ENCODE data around the gene ACAP3.

DNA sequence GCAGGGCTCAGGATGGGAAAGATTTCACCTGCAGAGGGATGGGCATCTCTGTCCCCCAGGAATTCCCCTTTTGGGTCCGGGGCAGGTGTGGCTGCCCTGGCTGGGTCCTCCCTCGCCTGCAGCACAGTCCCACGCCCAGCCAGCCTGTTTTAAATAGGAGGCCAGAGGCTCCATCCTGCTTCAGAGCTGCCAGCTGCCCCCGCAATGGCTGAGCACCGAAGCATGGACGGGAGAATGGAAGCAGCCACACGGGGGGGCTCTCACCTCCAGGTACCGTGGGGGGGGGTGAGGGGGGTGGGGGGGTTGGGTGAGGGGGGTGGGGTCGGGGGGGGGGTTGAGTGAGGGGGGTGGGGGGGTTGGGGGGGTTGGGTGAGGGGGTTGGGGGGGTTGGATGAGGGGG lies 23.9 kb downstream of the ACAP3 start:
- TF ChIP-seq NR2F2 (IDR thresholded peaks at IDR 0.05) (no peak), YY1 (IDR thresholded peaks at IDR 0.05) (no peak), JUND (IDR thresholded peaks at IDR 0.05) (no peak), GABPA (IDR thresholded peaks at IDR 0.05 in 1 of 2, conservative IDR thresholded peaks at IDR 0.05 in 1 of 2) (no peak), RAD21 (IDR thresholded peaks at IDR 0.05) (no peak), TAF1 (conservative IDR thresholded peaks at IDR 0.05) (no peak), RXRA (IDR thresholded peaks at IDR 0.05) (no peak)
- TF ChIP-seq, protein P1, sequence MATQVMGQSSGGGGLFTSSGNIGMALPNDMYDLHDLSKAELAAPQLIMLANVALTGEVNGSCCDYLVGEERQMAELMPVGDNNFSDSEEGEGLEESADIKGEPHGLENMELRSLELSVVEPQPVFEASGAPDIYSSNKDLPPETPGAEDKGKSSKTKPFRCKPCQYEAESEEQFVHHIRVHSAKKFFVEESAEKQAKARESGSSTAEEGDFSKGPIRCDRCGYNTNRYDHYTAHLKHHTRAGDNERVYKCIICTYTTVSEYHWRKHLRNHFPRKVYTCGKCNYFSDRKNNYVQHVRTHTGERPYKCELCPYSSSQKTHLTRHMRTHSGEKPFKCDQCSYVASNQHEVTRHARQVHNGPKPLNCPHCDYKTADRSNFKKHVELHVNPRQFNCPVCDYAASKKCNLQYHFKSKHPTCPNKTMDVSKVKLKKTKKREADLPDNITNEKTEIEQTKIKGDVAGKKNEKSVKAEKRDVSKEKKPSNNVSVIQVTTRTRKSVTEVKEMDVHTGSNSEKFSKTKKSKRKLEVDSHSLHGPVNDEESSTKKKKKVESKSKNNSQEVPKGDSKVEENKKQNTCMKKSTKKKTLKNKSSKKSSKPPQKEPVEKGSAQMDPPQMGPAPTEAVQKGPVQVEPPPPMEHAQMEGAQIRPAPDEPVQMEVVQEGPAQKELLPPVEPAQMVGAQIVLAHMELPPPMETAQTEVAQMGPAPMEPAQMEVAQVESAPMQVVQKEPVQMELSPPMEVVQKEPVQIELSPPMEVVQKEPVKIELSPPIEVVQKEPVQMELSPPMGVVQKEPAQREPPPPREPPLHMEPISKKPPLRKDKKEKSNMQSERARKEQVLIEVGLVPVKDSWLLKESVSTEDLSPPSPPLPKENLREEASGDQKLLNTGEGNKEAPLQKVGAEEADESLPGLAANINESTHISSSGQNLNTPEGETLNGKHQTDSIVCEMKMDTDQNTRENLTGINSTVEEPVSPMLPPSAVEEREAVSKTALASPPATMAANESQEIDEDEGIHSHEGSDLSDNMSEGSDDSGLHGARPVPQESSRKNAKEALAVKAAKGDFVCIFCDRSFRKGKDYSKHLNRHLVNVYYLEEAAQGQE (IDR thresholded peaks at IDR 0.05), result no peak
- TF ChIP-seq, protein P2, sequence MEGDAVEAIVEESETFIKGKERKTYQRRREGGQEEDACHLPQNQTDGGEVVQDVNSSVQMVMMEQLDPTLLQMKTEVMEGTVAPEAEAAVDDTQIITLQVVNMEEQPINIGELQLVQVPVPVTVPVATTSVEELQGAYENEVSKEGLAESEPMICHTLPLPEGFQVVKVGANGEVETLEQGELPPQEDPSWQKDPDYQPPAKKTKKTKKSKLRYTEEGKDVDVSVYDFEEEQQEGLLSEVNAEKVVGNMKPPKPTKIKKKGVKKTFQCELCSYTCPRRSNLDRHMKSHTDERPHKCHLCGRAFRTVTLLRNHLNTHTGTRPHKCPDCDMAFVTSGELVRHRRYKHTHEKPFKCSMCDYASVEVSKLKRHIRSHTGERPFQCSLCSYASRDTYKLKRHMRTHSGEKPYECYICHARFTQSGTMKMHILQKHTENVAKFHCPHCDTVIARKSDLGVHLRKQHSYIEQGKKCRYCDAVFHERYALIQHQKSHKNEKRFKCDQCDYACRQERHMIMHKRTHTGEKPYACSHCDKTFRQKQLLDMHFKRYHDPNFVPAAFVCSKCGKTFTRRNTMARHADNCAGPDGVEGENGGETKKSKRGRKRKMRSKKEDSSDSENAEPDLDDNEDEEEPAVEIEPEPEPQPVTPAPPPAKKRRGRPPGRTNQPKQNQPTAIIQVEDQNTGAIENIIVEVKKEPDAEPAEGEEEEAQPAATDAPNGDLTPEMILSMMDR (IDR thresholded peaks at IDR 0.05; ENCODE audit: low read depth, low read length, missing input control), result no peak
- TF ChIP-seq, protein P3, sequence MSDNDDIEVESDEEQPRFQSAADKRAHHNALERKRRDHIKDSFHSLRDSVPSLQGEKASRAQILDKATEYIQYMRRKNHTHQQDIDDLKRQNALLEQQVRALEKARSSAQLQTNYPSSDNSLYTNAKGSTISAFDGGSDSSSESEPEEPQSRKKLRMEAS (IDR thresholded peaks at IDR 0.05), result no peak

All from liver (tissue), 3 donors.